NOMO-1 treated with DMSO at 0.1 percent for 48 hours (cell line): ENCODE results near the gene TUB.

Source experiments
- DNase-seq: peaks from one replicate; lab custom pipeline; 2025; ENCODE audit not compliant: unreplicated experiment; lab: John Stamatoyannopoulos, UW

TUB gene, protein sequence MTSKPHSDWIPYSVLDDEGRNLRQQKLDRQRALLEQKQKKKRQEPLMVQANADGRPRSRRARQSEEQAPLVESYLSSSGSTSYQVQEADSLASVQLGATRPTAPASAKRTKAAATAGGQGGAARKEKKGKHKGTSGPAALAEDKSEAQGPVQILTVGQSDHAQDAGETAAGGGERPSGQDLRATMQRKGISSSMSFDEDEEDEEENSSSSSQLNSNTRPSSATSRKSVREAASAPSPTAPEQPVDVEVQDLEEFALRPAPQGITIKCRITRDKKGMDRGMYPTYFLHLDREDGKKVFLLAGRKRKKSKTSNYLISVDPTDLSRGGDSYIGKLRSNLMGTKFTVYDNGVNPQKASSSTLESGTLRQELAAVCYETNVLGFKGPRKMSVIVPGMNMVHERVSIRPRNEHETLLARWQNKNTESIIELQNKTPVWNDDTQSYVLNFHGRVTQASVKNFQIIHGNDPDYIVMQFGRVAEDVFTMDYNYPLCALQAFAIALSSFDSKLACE

DNA sequence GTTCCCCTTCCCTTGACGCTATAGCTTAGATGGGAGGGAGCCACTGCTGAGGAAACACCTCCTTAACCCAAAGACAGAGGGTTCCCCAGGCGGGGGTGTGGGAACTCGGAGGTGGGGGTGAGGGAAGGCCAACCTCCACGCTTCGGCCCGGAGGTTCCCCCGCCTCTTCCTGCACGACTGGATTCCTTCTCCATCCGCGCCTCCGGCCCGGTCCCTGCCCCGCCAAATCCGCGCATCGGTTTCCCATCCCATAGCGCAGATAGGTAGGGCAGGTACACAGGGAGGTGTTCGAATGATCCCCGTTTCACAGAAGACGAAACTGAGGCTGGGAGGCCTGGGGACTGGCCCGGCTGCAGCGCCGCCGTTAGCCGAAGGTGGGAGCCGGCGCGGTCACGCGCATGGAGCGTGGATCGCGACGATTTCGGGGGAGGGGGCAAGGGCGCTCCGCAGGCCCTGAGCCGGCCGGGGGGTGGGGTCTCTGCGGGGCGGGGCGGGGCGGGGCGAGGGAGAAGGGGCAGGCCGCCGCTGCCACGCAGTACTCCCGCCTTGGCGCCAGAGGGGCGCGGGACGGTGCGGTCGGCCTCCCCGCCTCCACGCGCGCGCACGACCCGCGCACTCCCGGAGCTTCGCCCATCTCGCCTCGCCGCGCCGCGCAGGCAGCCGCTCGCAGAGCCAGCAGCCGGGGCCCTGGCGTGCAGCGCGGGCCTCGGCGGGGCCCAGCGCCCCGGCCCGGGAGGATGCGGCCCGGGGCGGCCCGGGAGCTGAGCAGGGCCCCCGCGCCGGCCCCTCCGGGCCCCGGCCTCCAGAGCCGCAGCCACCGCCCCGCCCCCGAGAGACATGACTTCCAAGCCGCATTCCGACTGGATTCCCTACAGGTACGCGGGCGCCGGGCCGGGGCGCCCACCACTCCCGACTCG is at the start of gene TUB:
TUB (plus strand) TSS at position 538 of the 917 bp plus-strand sequence; CDS start at position 838, 300 bp downstream.
- DNase-seq = no peak

DNA sequence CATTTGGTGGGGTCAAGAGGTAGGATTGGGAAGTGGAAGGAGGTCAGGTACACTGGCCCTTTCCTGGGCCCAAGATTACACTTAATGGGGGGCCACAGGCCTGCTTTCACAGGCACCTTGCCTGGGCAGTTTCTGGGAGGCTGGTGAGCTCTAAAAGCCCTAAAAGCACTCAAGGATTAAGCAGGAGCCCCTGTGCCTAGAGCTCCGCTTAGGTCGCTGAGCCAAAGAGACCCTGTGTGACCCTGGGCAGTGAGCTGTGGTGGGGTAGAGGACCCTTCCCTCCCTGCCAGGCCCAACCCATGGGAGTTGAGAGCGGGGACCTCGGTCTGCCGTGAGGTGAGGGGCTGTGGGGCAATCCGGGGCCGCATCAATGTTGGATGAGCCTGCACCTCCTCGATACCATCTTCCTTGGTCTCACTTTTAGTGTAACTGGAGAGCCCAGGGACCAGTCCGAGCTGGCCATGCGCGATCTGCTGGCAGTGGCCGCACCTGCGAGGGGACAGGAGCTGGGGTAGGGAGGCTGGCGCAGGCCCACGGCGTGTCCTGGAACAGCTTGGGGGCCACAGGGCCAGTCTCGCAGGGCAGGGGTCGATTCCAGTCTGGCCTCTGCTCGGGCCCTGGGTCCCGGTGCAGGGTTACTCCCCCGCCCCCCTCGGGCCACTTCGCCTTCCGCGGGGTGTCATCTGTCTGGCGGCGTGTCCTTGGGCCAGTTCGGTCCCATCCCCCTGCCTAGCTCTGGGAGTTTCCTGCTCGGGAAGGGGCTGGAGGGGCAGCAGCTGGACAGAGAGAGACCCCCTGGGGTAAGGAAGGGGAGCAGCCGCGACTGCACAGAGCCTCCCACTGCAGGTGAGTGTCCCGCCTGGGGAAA is 49.5 kb upstream of the TUB start:
- DNase-seq = no peak

- no peak for DNase-seq
Measured at GRCh38 chr11:8032122-8032521, 48.9 kb upstream of the TUB start.

DNA sequence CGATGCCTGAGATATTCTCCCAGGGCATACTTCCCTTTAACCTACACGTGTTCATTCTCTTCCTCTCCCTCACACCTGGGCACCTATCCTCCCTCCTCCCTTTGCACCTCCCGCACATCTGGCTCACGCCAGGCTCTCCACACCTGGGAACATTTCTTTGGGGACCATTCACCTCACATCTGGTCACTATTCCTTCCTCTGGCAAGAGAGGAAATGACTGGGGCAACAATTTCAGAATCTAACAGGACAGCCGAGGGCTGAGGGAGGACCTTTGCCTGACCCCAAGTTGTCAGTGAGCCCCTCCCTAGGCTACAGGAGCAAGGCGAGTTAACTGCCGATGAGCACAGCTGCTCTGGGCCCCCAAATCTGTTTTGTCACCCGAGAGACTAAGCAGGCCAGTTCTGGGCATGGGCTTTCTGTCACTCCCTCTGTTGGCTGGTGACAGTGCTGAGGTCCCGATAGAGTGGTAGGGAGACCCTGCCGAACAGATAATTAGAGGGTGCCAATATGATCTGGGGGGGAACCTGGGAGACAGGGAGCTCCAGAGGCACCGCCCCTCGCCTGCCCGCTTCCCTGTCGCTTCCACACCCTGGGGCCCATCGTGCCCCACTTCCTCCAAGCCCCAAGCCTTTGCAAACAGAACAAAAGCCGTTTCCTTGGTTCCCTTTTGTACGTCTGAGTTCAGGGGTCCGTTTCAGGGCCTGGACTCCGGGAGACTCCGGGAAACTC is 48.3 kb upstream of the TUB start:
- no peak for DNase-seq

GRCh38 chr11:8033305-8034105 is 47.5 kb upstream of the TUB start:
- DNase-seq = peak; percentile 50

DNA sequence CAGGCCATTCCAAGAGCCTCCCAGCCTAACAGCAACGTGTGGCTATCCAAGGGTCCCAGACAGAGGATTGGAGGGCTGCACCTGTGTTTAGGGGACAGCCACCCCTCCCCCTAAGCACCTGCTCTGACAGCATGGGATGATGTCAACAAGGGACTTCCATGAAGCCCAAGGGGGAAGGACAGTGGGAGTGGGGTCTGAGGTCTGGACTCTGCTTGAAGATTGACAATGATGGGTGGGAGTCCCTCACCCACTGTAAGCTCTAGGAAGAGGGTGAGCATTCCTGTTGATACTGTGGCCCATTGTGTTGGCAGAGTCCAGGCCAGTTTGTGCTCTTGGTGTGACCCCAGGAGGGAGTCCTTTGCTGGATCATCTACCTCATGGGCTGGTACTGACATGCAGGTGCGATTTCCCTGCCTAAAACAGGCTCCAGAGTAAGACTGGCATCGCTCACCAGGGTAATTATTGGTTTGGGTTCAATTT is 46.9 kb upstream of the TUB start:
- no peak for DNase-seq

DNA sequence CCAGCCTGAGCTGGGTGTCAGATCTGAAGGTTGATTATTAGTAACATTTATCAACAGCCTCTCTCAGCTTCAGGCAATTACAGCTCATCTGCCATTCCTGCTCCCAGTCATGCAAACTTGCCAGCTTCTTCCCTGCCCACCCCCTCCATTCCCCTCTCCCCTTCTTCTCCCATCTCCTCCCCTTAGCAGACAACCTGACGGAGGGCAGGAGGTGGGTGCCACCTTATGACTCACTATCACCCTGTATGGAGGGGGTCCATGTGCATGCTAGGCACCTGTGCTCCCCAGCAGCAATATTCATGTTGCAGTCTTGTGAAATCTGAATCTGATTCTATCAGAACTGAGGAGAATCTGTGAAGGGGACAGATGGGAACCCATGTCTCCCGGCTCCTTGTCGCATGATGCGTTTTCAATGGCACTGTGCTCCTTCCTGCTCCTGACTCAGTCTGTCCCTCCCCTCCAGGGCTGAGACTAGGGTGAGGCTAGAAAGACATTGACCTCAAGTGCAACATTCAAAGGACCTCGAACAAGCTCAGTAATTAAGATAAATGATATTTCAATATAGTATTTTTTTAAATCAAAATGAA is 46.3 kb upstream of the TUB start:
- no peak for DNase-seq

DNA sequence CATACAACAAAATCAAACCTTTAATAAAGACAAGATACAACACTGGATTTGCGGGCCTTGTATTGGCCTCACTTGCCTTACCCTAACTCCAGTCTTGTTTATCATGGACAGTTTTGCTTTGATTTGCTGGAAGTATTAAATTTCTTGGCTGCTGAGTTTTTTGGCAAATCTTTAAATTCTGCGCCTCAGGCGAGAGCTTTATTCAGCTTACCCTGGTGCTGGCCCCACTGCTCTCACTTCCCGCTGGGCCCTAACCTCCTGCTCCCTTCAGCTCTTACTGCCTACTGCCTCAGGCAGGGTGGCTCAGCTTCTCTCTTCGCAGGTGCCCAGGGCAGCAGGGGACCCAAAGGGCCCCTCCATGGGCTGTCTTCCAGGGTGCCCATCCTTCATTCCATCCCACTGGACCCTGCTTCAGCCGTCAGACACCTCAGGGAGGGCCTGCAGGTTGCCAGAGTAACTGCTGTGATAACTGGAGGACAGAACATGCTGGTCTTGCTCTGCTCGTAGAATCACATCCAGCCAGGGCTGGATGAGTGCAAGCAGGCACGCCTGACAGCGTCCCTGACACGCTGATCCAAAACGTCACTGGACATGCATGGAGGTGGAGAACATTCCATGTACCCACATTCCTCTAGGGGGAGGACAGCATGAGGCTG is 45.7 kb upstream of the TUB start:
- DNase-seq = no peak

- no peak for DNase-seq
Measured at GRCh38 chr11:8036002-8036802, 44.8 kb upstream of the TUB start.

GRCh38 chr11:8036986-8037385 is 44.0 kb upstream of the TUB start:
- DNase-seq = no peak

GRCh38 chr11:8038393-8038792 is 42.6 kb upstream of the TUB start:
- no peak for DNase-seq

DNA sequence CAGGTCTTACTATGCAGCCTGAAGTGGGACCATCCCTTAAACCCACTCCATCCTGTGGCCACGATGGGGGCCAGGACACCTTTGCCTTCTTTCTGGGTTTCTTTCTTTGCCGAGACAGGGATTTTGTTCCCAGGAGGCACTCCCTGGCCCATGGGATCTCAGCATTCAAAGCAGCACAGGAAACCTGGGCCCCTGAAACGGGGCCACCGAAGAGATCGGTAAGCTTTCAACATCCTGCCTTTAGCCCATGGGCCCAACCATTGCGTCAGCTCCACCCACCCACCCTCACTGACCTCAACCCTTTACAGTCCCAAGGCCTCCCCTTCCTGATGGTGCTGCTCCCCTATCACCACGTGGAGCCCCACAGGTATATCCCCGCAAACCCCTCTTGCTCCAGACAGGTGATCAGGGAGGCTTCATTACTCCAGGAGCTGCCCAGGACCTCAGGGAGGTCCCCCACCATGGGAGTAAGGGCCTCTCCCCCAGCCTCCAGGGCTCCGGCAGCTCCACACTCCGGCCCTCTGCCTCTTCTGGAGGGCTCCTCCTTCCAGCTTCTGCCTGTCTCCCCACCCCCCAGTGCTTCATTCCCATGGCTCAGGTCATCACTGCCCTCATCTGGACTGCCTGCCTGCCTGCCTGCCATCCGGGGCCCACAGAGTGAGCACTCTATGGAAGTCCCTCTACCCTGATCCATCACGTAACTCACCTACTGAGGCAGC is 42.0 kb upstream of the TUB start:
- no peak for DNase-seq

DNA sequence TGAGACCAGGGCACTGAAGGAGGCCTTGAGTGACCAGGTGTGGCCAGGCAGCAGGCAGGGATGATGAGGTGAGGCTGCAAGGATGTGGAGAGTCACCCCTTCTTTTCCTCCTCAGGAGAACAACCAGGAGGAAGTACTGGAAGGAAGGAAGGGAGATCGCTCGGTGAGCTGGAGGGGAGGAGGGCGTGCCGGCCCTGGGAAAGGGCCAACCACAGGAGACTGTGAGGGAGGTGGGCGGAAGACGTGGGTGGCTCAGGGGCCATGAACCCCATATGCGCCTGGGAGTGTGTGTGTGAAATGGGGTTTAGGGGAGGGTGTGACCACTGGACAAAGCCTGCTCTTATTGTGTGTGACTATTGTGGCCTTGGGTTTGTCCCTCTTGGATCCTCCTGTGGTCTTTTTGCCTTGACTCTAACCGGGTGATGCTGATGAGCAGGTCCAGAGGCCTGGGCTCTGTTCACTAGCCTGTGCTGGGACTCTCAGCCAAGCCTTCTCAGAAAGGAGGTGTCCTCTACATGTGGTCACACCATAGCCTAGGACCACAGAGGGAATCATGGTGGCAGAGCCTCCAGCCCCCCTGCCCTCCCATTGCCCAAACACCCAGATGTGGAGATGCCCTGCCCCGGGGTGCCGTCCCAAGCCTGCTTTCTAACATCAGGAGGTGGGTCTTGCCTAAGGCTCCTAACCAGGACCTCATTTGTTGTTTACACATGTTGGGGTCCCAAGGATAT is 41.3 kb upstream of the TUB start:
- DNase-seq = no peak

- no peak for DNase-seq
Measured at GRCh38 chr11:8040261-8040920, 40.6 kb upstream of the TUB start.

DNA sequence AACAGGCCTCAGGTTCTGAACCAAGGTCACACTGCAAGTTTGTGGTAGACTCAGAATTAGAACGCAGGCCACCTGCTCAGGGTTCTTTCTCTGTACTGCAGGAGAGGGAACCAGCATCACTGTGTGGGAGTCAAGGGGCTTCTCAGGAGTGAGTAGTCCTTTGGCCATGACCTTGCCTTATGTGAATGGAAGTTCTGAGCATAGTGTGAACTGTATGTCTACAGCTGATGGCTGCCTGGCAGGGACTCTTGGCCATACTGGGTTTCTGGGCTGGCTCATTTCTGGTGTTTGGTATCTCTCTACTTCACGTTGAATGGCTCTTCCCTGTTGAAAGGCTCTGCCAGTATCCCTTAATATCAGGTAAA is 40.1 kb upstream of the TUB start:
- DNase-seq = no peak

DNA sequence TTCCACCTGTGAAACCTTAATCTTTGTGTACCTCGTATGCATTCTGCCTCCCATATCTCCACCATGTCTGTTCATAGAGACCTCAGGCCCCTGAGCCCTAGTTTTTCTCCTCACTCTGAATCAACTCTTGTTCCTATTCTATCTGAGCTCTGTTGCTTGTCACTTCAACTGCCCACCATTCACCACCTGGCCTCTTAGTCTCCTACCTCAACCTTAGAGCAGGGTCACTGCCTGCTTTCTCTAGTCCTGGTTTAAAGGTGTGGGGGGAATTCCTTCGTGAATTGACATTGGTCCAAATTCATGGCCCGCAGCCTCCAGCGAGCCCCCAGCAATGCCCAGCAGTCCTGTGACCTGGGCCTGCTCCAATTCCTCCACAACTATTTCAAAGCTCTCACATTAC is 39.4 kb upstream of the TUB start:
- DNase-seq = no peak
